ENCODE results near the gene NOVA2. TPM values are rescaled to one million over a fixed set of nuclear protein-coding genes. Genes with fewer than 3 reads are reported as not detected.

Gene NOVA2
- total and polyA plus RNA-seq, 9 of the 15 experiments (the other 6 are each of a cell fraction or from before 2014, with no cell fraction given): not detected

- no peak for FAIRE-seq
- BruUV-seq (replicated peaks): no TSS peak
- no peaks in the 10 kb centered on the region; the same call in 1 of the 2 replicates for H4K20me1 ChIP-seq (replicated peaks; ENCODE audit: control insufficient read depth, insufficient read depth, low read length)
- intact Hi-C loops (cut with micrococcal nuclease) (no loop called here), in situ Hi-C loops (cut with MboI) (no loop called here)
- no peak overlapping the region for H3K27ac ChIP-seq (ENCODE audit: extremely low read depth, low read depth, low read length)
- H2AFZ ChIP-seq (ENCODE audit: low read depth, low read length): no peak overlapping the region
- no peaks in the 10 kb centered on the region for H3K9me1 ChIP-seq (ENCODE audit: control insufficient read depth, insufficient read depth, low read length)
- no peak for ATAC-seq
- no peaks in the 10 kb centered on the region for H3K79me2 ChIP-seq (ENCODE audit: control insufficient read depth, insufficient read depth, low read length)
- DNase-seq (ENCODE audit: extremely low read depth in 1 of 4, low spot score in 3 of 4): no peak
- WGBS (ENCODE audit: insufficient coverage, low coverage, missing lambda C conversion rate): 18% methylated on average over 15 of the region's 15 CpGs
- H3K9me3 ChIP-seq (replicated peaks; ENCODE audit: control insufficient read depth, insufficient read depth, low read depth, low read length): no peaks in the 10 kb centered on the region
- H3K4me2 ChIP-seq (ENCODE audit: insufficient read depth, low read length): no peak overlapping the region
- ChIA-PET POLR2A (interaction anchor here (1.6 kb wide), 1 partner anchor 10 kb away, joined by 5 read pairs; no protein-coding TSS in a partner anchor), CTCF (ENCODE audit: low intra/inter-chr PET ratio) (no interaction called here)
- no peaks in the 10 kb centered on the region for H3K36me3 ChIP-seq (ENCODE audit: control insufficient read depth, insufficient read depth, low read length)
- no peak overlapping the region for H3K4me3 ChIP-seq
- peaks cover 0 to 11% of the 10 kb centered on the region in 2 experiments; a peak in 1 of 5 replicates for H3K4me1 ChIP-seq (replicated peaks in 1 of 2; ENCODE audit: control insufficient read depth in 2 of 2, insufficient read depth in 2 of 2, low read length in 2 of 2)
- peaks cover 25 to 45% of the 10 kb centered on the region in 2 experiments for H3K27me3 ChIP-seq (ENCODE audit: control insufficient read depth in 2 of 2, insufficient read depth in 2 of 2, low read length in 2 of 2)
- TF ChIP-seq RBM15 (IDR thresholded peaks at IDR 0.05; ENCODE audit: insufficient read depth, low read length): no peak
- no peak for TF ChIP-seq ZNF280B (CRISPR knock-in tag; IDR thresholded peaks at IDR 0.05)
- no peak for TF ChIP-seq CC2D1A (IDR thresholded peaks at IDR 0.05)
- no peak for TF ChIP-seq FOXP4 (CRISPR knock-in tag; IDR thresholded peaks at IDR 0.05; ENCODE audit: borderline replicate concordance)
- TF ChIP-seq POLR3G (IDR thresholded peaks at IDR 0.05; ENCODE audit: extremely low read depth, insufficient read length, insufficient replicate concordance): no peak
- TF ChIP-seq SP1 (CRISPR knock-in tag; IDR thresholded peaks at IDR 0.05): no peak
- TF ChIP-seq SMAD3 (CRISPR knock-in tag; conservative IDR thresholded peaks at IDR 0.05): no peak
- no peak for TF ChIP-seq PTTG1 (tag; IDR thresholded peaks at IDR 0.05; ENCODE audit: low read depth)
- TF ChIP-seq BCLAF1 (IDR thresholded peaks at IDR 0.05; ENCODE audit: borderline replicate concordance in 1 of 2, control insufficient read depth in 1 of 2, low read depth in 2 of 2, low read length in 1 of 2): no peak
- TF ChIP-seq BCL6 (CRISPR knock-in tag; IDR thresholded peaks at IDR 0.05): no peak
- TF ChIP-seq TAL1 (IDR thresholded peaks at IDR 0.05): no peak
- no peak for TF ChIP-seq HIVEP1 (CRISPR knock-in tag; IDR thresholded peaks at IDR 0.05)
- H3K9ac ChIP-seq (ENCODE audit: insufficient read depth in 1 of 2, low read depth in 2 of 2, low read length in 2 of 2): no peak overlapping the region
Measured at GRCh38 chr19:45962021-45962420, 11.6 kb downstream of the NOVA2 start.
